Left renal cortex interstitium (tissue), 4 donors: ENCODE data around the gene GRB10. TPM values are rescaled to one million over a fixed set of nuclear protein-coding genes. Genes with fewer than 3 reads are reported as not detected.

Experiments used
- DNase-seq, 4 donors: peaks; one replicate each; pipeline ENCODE4 v3.0.0-alpha.2; 2013; ENCODE audit warnings: low read depth in 4 of 4, low spot score in 2 of 4, missing footprints in 1 of 4
- polyA plus RNA-seq, 4 donors: library from polyadenylated mRNA; unstranded; fragments of 120-200 nt; gene quantifications; one replicate each; pipeline ENCODE4 v1.2.1, GENCODE V29; 2013; ENCODE audit not compliant: insufficient read length in 4 of 4

The GRB10 gene
- polyA plus RNA-seq, 4 donors, result 25.7 to 47.8 (median 35.6) TPM

DNA sequence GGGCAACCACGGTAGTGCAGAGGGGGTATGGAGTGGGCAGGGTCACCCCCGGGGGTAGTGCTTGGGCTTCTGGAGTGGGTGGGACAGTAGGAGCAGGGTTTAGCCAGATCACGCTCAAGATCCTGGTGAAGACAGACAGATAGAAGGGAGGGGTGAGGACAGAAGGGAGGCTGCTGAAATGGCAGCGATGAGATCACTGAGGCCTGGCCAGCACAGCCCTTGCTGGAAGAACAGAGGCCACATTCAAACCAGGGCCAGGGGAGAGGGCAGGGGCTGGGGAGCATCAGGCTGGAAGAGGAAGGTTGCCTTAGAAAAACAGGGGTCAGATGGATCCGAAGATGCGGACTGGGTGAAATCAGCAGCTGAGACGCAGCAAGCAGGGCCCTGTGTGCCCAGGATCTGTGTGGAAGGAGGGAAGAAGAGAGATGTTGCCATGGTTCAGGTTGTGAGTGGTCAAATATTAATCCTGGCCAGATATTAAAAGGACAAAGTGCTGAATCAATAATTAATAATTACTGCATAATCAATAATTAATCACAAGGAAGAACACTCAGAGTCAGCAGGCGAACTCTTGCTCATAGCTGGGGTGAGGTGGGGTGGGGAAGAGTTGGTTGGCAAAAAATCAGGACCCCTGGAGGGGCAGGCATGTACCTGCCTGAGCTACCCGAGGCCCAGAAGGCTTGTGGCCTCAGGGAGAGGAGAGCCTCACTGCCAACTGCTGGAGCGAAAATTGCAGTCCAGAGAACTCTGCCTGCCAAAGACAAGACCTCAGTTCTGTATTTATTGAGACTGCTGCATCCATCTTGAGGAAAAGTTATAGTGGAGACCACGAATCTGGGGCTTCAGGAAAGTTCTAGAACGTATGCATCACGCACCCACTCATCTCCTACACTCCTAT, 105.7 kb downstream of the GRB10 start:
- no peak for DNase-seq

DNA sequence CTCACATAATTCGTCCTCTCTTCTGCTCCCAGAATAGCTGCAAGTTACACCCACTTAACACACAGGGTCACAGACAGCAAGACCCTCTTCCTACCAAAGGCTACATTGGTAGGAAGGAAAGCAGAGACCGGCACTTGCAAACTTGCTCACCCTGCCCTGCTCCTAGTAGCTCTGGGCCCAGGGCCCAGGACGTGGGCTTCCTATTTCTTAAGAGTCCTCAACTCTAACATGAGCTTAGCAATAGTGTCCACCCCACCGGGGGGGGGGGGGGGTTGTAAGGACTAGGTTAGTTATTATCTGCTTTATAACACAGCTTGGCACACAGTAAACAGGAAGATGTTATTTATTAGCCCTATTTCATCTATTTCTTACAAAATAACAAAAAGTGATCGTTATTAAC, 106.6 kb downstream of the GRB10 start:
- no peak for DNase-seq

DNA sequence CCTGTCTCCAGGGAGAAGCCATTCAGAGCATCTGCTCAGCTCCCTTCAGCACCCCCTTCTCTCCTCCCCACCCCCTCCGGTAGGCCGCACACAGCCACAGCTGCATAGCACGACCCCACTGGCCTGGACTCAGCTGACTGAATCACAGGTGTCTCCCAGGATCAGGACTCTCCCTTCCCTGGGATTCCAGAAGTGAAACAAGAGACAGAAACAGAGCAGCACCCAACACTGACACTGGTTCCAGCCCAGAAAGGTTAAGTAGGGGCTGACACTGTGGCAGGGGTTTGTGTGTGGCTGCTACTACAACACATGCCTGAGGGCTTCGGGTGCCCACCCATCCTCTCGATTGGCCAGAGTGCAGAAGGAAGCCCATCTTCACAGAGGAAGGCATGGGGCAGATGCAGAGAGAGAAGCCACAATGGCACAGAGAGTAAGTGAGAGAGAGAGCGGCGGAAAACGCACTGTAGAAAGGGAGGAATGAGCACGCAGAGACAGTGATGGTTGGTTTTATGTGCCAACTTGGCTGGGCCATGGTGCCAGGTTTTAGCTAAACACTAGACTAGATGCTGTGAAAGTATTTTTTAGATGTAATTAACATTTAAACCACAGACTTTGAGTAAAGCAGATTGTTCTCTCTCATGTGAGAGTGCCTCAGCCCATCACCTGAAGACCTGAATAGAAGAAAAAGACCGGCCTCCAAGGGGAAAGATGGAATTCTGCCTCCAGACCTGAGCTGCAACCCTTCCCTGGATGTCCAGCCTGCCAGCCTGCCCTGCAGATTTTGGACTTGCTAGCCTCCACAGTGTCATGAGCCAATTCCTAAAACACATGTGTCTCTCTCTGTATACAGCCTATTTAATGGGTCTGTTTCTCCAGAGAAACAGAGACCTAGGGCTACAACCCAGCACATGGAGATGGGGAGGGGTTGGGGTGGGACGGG, 107.5 kb downstream of the GRB10 start:
- DNase-seq, result no peak

DNA sequence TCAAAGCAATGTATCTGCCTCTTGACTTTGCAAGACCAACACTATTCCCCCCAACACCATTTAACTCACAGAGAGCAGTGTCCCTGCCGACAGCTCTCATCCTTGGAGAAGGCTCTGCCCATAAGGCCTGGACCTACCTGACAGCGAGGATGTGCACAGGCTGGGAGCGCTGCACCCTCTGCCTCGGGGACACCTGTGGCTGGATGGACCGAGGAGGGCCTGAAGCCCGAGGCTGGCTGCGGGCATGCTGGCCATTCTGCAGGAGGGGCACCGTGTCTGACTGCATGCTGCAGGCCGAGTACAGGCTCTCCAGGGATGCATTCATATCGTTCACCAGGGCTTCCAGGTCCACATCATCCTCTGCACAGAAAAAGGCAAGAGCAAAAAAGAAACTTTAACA, 108.4 kb downstream of the GRB10 start:
- DNase-seq, result no peak

DNA sequence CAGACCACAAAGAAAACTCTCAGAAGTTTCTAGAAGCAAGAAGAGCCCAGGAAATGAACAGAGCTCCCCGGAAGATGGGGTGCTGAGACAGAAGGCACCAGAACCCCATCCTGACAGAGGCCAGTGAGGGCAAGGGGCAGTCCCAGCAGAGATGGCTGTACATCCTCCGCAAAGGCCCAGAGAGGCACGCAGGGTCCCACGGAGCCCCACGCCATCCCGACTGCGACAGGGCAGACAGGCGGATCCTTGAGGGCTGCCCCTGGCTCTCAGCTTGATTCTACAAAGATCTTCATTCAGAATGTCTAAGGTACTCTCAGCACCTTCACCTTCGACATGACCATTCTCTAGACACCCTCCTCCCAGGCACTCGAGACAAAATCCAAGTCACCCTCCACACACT, 109.6 kb downstream of the GRB10 start:
- no peak for DNase-seq

DNA sequence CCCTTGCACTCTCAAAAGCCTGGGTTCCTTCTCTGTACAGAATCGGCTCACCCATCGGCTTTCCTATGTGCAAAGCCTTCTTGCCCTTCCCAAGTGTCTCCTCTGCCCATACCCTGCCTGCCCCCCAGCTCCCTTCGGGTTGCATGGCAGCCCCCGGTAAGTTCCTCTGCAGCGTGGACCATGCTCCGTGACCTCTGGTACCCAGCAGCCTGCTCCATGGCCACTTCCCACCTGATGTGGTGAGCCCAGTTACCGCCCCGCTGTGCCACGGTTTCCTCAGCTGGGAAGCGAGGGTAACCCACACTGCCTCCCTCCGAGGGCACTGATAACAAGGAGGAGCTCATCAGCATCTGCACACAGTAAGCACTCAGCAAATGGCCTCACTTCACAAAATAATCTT, 110.7 kb downstream of the GRB10 start:
- DNase-seq, result no peak

DNA sequence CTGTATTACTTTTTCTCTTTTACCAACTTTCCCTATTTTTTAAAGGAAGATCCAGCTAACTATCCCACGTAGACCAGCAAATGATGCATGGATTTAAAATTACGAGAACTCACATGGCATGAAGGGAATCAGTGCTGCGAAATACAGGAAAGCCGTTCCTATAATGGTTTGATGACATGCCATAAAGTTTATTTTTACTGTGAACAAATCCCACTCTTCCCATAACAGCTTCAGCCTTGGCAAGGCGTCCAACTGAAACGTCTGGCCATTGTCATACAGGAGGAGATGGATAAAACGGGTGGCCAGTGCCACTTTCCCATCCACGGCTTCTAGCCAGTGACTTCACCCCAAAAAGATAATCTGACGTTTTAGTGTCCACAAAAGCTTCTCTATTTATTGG, 111.3 kb downstream of the GRB10 start:
- DNase-seq, result no peak

DNA sequence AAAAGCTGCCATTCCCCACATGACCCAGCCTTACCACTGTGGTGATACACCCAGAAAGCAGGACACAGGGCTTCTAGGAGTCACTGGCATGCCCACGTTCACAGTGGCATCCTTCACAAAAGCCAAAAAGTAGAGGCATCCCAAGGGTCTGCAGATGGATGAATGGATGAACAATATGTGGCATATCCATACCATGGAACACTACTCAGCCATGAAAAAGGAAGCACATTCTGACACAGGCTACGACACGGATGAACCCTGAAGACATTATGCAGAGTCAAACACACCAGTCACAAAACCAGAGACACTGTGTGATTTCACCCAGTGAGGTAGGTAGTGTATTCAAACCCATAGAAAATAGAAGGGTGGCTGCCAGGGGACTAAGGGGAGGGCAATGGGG, 112.8 kb downstream of the GRB10 start:
- DNase-seq, result no peak

DNA sequence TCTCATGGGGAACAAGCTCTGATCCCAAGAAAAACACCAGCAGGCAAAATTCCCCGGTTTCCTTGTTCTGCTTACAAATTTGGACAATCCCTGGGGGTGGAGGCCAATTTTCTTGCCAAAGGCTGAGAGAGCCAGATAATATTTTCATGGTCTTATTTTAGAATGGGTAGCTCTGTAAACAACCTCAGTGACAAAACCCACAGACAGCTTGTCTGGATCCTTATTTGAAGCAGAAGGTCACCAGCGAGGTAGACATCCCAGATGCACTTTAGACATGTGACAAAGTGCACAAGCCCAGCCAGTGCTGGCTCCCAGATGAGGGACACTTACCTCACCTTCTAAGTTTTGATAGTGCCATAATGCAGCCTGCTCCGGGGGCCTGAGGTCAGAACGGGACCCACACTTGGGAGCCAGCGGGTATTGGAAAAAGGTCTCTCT, 114.9 kb downstream of the GRB10 start:
- DNase-seq, result no peak

DNA sequence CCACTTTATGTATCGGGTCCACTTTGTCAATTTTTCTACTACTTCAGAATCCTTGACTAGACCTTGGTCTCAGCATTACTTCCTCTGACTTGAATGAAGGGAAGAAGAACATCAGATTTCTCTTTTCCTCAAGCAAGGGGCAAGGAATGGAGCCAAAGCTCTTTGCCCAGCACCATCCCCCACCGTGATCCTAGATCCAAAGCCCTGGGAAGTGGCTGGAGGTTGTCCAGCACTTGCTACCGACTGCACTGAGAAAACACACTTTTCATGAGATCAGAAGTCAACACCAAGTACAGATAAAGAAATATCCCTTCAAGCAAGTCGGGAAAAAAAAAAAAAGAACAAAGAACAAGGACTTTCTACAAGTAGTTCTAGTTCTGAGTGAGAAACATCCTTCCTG, 115.4 kb downstream of the GRB10 start:
- DNase-seq, result no peak

DNA sequence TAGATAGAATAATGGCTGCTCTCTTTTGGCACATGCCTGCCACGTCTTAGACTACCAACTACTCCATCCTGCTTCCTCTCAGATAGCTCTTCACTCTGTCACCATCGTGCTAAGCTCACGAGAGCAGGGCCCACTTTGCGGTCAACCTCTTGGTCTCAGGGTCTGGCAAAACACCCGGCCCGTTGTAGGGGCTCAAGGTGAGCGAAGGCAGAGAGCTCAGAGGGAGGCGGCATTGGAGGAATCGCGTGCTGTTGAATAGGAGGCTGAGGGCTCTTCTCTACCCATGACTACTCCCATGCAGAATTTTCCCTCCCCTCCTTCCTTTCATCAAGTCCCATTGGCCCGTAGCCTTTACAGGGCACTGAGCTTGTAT, 116.6 kb downstream of the GRB10 start:
- no peak for DNase-seq

DNA sequence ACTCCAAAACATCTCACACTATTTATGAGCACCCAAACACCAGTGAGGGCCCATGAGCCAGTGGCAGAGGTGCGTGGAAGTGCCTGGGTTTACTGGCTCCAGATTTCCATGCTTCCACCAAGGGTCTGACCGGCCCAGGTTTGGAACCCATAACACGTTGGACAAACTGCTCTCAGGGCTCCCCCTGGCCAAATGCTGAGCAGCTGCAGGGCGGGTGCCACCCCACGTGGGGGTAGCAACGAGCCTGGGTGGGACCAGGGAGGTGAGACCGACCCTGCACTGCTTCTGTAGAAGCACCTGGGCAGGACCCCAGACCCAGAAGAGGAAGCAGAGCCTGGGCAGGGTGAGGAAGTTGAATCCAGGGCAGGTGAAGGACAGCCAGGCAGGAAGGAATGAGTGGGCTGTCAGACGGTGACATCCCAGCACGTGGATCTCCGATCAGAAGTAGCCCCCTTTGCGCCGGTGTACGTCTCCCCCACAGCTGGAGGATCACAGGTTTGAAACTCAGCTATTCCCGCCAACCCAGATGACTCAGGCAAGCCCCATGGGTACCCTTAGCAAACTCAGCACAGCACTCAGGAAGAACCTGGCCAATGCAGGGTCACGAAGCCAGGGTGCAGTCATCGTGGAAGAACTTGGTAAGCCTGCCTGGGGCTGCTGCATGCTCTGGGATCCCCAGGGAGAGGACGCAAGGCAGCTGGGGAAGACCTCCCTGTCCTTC, 117.1 kb downstream of the GRB10 start:
- no peak for DNase-seq

DNA sequence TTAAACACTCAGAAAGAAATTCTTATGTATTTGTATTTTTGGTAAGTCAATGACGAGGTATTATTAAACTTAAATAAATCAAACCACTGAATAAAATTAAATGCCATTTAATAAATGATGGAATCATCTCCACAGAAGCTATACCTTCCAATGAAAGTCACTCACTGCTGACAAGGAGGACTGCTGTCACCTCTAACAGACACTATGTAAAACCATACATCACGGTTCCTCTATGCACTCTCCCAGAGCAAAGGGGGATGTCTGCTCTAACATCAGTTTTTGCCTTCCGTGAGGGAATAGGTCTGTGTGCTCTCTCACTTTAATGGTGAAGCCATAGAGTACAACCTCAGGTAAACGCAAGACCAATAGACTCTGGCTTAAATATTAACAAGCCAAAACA, 117.8 kb downstream of the GRB10 start:
- DNase-seq, result no peak

DNA sequence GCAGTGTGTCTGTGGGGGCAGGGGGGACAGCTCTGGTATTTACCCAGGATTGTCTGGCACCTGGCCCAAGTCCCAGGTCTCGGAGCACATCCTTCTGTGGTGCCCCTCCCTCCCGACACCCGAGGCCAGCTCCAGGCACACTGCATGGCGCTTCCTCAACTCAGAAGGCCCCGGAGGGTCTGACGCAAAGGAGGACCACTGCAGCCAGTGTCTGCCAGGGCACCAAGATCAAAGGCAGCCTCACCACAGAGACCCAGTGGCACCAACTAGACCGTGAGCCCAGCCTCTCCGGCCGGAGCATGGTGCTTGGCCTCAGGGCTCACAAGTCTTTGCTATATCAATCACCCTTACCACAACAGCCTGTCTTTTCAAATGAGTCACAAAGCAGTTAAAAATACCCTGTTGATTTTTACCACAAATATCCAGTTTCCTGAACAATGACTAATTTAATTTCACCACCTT, 118.2 kb downstream of the GRB10 start:
- DNase-seq, result no peak

DNA sequence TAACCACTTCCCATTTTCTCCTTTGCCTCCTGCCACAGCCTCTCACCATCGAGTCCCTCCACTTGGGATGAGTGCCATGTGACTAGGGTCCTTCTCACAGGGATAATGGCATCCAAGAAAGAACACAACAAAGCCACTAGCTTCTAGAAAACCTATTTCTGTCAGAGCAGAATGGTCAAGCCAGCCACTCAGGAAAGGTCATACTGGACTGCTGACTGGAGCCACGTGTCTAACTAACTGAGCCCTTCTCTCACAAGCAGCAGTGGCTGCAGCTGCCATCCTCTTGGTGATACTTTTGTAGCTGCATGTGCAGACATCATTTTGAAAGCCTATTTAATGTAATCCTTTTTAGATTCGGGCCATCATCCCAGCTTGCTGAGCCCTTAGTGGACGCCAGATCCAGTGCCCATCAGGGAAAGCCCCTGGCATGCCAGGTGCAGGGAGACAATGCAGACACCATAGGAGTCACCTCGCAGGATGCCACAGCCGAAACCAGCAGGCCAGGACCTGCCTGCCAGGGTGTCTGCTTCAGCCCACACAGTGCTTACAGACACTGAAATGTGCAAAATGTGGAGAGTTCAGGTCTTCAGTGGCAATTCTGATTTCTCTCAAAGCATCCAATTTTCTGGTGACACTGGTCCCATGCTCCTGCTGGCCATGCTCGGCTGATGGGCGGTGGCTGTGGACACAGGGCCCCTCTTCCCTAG, 119.1 kb downstream of the GRB10 start:
- DNase-seq, result no peak

DNA sequence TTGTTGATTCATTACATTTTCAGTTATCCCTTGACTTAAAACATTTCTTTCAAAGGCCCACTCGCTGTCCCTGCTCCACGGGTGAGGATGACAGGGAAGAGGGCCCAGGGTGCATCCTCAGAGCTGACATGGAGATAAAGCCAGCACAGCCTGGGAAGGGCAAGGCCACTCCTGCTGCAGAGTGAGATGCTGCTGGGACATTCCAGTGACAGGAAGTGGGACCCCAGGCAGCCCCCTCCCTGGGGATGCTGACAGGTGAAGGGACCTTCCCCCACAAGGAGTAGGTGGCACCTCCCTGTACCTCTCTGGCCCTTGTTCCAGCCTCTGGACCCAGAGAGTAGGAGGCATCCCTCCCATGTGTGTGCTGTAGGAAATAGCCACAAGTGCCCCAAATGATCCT, 119.7 kb downstream of the GRB10 start:
- DNase-seq, result no peak

DNA sequence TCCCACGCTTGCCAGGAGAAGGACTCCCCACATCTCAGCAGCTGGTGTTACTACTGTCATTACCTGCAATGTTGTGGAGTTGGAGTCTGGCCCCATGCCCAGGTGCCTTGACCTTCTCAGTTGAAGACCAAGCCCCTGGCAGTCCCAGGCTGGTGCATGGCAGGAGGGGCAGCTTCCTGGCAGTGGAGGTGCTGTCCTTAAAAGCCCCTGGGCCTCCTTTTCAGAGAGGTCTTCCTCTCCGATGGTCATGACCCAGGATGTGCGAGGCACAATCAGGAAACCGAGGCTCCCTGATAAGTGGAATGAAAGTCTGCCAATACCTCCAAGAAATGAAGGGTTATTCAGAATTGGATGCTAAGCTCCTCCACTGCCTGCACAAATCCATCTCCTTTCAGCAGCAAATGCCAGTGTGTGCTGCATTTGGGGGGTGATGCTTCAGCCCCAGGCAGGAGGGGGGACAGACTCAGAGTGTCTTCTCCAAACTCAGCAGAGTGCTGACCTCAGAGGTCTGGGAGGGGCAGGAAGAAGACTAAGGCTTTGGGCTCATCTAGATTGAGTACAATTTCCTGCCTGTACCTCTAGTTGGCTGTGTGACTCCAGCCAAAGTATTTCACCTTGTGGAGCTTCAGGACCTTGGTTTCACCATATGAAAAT, 120.5 kb downstream of the GRB10 start:
- no peak for DNase-seq

DNA sequence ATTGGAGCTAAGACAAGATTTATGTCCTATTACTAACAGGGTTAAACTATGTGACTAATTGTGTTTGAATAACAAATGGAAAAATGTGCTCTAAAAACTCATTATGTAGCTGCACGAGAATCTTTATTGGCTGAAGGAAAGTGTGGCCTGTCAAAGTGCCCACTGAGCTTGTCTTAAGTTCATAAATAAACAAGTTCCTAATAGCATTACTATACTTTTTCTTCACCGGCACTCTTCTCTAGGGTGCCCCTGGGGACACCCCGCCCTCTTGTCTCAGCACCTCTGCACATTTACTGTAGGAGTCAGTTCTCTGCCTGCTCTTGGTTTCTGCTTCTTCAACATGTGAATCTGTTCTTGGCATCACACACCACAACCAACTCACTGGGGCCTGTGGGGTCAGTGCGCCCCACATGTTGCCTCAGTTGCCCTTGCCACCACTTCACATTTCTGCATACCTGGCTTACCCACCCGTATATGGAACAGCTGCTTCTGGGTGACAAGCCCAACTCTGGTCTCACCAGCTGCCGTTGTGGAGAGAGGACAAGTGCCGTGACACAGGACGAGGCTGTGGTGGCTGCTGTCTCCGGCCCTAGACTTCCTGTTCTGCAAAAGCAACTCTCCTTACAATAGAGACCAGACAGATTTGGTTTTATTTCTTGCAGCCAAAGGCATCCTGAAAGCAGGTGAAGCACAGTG, 121.2 kb downstream of the GRB10 start:
- DNase-seq, result no peak

DNA sequence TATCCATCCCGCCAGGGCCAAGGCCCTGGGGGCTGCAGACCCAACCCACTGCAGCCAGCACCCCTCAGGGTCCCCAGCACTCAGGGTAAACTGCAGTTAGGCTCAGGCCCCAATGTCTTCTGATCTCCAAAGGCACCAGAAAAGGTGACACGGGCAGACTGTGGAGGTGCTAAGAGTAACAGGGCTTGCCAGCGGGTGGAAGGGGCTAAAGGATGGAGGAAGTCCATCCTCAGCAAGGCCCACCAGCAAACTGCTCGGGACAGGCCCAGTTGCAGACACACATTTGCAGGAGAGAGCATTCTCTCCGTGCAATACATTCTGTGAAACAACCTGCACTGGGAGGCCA, 121.9 kb downstream of the GRB10 start:
- no peak for DNase-seq
